Adrenal gland (tissue), 12 donors: ENCODE results near the gene COL23A1. TPM values are rescaled to one million over a fixed set of nuclear protein-coding genes. Genes with fewer than 3 reads are reported as not detected.

ENCODE experiments used
- DNase-seq, 7 donors: peaks; one replicate each; pipeline ENCODE4 v3.0.0-alpha.2; 2019 to 2020
- H3K27ac ChIP-seq, 5 donors: fragments of 200-600 bp; sonication (generic) in 4 of 5; 1 replicate in 3 of 5; 2 replicates in 2 of 5; pipeline versions ENCODE4 v1.5.1 to v1.8.0; 2016 to 2020; ENCODE audit warnings: mild to moderate bottlenecking in 1 of 5
- H3K27me3 ChIP-seq: fragments of 200-600 bp; 2 replicates; pipeline ENCODE4 v1.8.0; 2021
- H3K36me3 ChIP-seq, 2 donors: fragments of 200-600 bp; replicated peaks in 1 of 2; 1 replicate in 1 of 2; 2 replicates in 1 of 2; pipeline versions ENCODE4 v1.5.1 to v1.8.0; 2018 to 2022
- H3K4me1 ChIP-seq, 2 donors: fragments of 200-600 bp; replicated peaks in 1 of 2; 1 replicate in 1 of 2; 2 replicates in 1 of 2; pipeline versions ENCODE4 v1.5.1 to v1.8.0; 2018 to 2021
- H3K4me3 ChIP-seq, 4 donors: fragments of 200-600 bp; sonication (generic) in 3 of 4; one replicate each; pipeline ENCODE4 v1.5.1; 2016 to 2018
- H3K9me3 ChIP-seq, 3 donors: fragments of 200-600 bp; sonication (generic) in 1 of 3; replicated peaks in 1 of 3; 1 replicate in 2 of 3; 2 replicates in 1 of 3; pipeline versions ENCODE4 v1.5.1 to v1.8.0; 2016 to 2021
- CTCF ChIP-seq, 6 experiments: fragments of 450-650 bp in 4 of 6; fragments of 200-600 bp in 2 of 6; sonication (generic) in 1 of 6; IDR thresholded peaks; 1 replicate in 5 of 6; 2 replicates in 1 of 6; pipeline versions ENCODE4 v1.5.1 to v1.8.0; 2016 to 2021; ENCODE audit warnings: antibody characterized with exemption in 6 of 6, mild to moderate bottlenecking in 2 of 6, moderate library complexity in 1 of 6
- POLR2A ChIP-seq, 2 donors: fragments of 450-650 bp; IDR thresholded peaks; one replicate each; pipeline ENCODE4 v1.6.1; 2017; ENCODE audit warnings: antibody characterized with exemption in 2 of 2, mild to moderate bottlenecking in 2 of 2, moderate library complexity in 1 of 2
- WGBS, 4 donors: extraction: QIAGEN DNeasy Blood & Tissue Kit in 2 of 4; methylation state at CpG; one replicate each; pipeline versions ENCODE4 v1.1.5 to v1.1.7; 2013 to 2017; 5-methylcytosine and 5-hydroxymethylcytosine counted together
- intact Hi-C, 2 donors: fragments of 100-400 bp; cut with DNase I; formaldehyde crosslinking; loops; one replicate each; pipeline versions ENCODE4 v1.14.1 to v1.15.0; 2022 to 2023
- polyA plus RNA-seq, 3 donors: library from polyadenylated mRNA; stranded (reverse); fragments of 200-250 nt in 2 of 3; fragments of 350-450 nt in 1 of 3; fragmentation: Illumina TruSeq in 1 of 3; extraction: RNeasy Lipid Tissue Mini Kit (QIAGEN cat#74804) in 1 of 3; gene quantifications; one replicate each; pipeline ENCODE4 v1.2.3, GENCODE V29; 2013 to 2014
- total RNA-seq, 9 donors: library from RNA; depleted of rRNA in 4 of 9; stranded (reverse); fragments of >200 nt in 4 of 9; fragments of 120-200 nt in 1 of 9; fragmentation: NEBNext Ultra II Directional in 1 of 9; extraction: Animal tissue kit (Norgen Biotek cat#: 25700) in 1 of 9; gene quantifications; one replicate each; pipeline versions ENCODE4 v1.1.0 to v1.2.4, GENCODE V29; 2013 to 2023
- donor health status: healthy with polysubstance abuse.
- donor health status: Bipolar disorder and iron deficiency.
- donor health status: DM: yes; HTN: yes; CAD: no.
- donor health status: DM: no; HTN: no; CAD: no.
- donor health status: DM: no; HTN: no; CAD: no.
- donor health status: DM: yes; HTN: yes; CAD: no.

The COL23A1 gene
- total and polyA plus RNA-seq, 12 donors: 0.09 to 4.4 (median 0.88) TPM

- no peak overlapping the region for H3K27ac ChIP-seq
- H3K36me3 ChIP-seq: no peaks in the 10 kb centered on the region
- no peaks in the 10 kb centered on the region for H3K9me3 ChIP-seq
- no peak overlapping the region for H3K4me3 ChIP-seq
- TF ChIP-seq CTCF (IDR thresholded peaks at IDR 0.05): no peak
- TF ChIP-seq POLR2A (IDR thresholded peaks at IDR 0.05): no peak
- intact Hi-C loops: no loop called here
- no peak for DNase-seq
- WGBS, 4 donors: 68 to 81% (median 75%) methylated on average over 9 of the region's 9 CpGs
- H3K27me3 ChIP-seq: no peaks in the 10 kb centered on the region
- no peaks in the 10 kb centered on the region for H3K4me1 ChIP-seq
Measured at GRCh38 chr5:178548746-178549145, 41.4 kb downstream of the COL23A1 start.

- WGBS, 4 donors: 73 to 79% (median 74%) methylated on average over 5 to 6 of the region's 6 CpGs
- intact Hi-C loops: no loop called here
Measured at GRCh38 chr5:178547753-178548415, 42.3 kb downstream of the COL23A1 start.

GRCh38 chr5:178547052-178547666 lies 43.0 kb downstream of the COL23A1 start:
- Histone ChIP-seq H3K36me3 (no peaks in the 10 kb centered on the region), H3K27ac (no peak overlapping the region), H3K27me3 (no peaks in the 10 kb centered on the region), H3K9me3 (no peaks in the 10 kb centered on the region), H3K4me3 (no peak overlapping the region), H3K4me1 (no peaks in the 10 kb centered on the region)
- TF ChIP-seq POLR2A (IDR thresholded peaks at IDR 0.05) (no peak), CTCF (IDR thresholded peaks at IDR 0.05) (no peak)
- WGBS, 4 donors: 80 to 89% (median 86%) methylated on average over 11 to 12 of the region's 12 CpGs
- no peak for DNase-seq
- intact Hi-C loops: no loop called here

More at GRCh38 chr5:178547753-178548415, 42.3 kb downstream of the COL23A1 start:
- no peaks in the 10 kb centered on the region for H3K36me3 ChIP-seq
- no peaks in the 10 kb centered on the region for H3K4me1 ChIP-seq
- no peak overlapping the region for H3K4me3 ChIP-seq
- no peak overlapping the region for H3K27ac ChIP-seq
- DNase-seq: no peak
- no peaks in the 10 kb centered on the region for H3K9me3 ChIP-seq
- H3K27me3 ChIP-seq: no peaks in the 10 kb centered on the region
- TF ChIP-seq POLR2A (IDR thresholded peaks at IDR 0.05) (no peak), CTCF (IDR thresholded peaks at IDR 0.05) (no peak)

GRCh38 chr5:178546675-178547033 lies 43.5 kb downstream of the COL23A1 start:
- H3K4me3 ChIP-seq: no peak overlapping the region
- TF ChIP-seq POLR2A (IDR thresholded peaks at IDR 0.05) (no peak), CTCF (IDR thresholded peaks at IDR 0.05) (no peak)
- H3K27me3 ChIP-seq: no peaks in the 10 kb centered on the region
- intact Hi-C loops: no loop called here
- H3K27ac ChIP-seq: no peak overlapping the region
- no peaks in the 10 kb centered on the region for H3K9me3 ChIP-seq
- WGBS, 4 donors: 65 to 72% (median 69%) methylated on average over 6 to 9 of the region's 9 CpGs
- DNase-seq: no peak
- H3K36me3 ChIP-seq: no peaks in the 10 kb centered on the region
- no peaks in the 10 kb centered on the region for H3K4me1 ChIP-seq
